Caki2 (cell line): ENCODE measurements around the gene RTN4. TPM values are rescaled to one million over a fixed set of nuclear protein-coding genes. Genes with fewer than 3 reads are reported as not detected.
"Not testable (repeated sequence)": the region's sequence is repeated elsewhere in the genome, so short reads cannot be mapped to it uniquely, and the experiment has no call there.

Experiments
- DNase-seq: peaks from one replicate; pipeline ENCODE4 v3.0.0-alpha.2; 2015; ENCODE audit warnings: low read depth
- in situ Hi-C: cut with HindIII; loops from 2 replicates; pipeline ENCODE4 v1.10.0; 2016; ENCODE audit warnings: low sequenced_read_pairs, low pct_unique_long_range_greater_than_20kb, mixed read lengths
- total RNA-seq: library from RNA; depleted of rRNA; stranded (reverse); fragments of >200 nt; shearing (Covaris generic); gene quantifications from 2 replicates; pipeline ENCODE4 v1.2.3, GENCODE V29; 2014; ENCODE audit warnings: low replicate concordance

Gene RTN4
- total RNA-seq, 1 experiment from 2014 or later, result 231 TPM

GRCh38 chr2:54995553-54995952, 54.7 kb downstream of the RTN4 start:
- in situ Hi-C loops, result no loop called here
- DNase-seq, result no peak

- in situ Hi-C loops, DNase-seq: not testable (repeated sequence)
Observed at GRCh38 chr2:54990694-54991093, 59.6 kb downstream of the RTN4 start.

- DNase-seq, result no peak
- in situ Hi-C loops, result no loop called here
Observed at GRCh38 chr2:54988612-54989011, 61.6 kb downstream of the RTN4 start.

GRCh38 chr2:54986264-54986663, 64.0 kb downstream of the RTN4 start:
- no peak for DNase-seq
- in situ Hi-C loops, result no loop called here

- in situ Hi-C loops, result no loop called here
- no peak for DNase-seq
Observed at GRCh38 chr2:54984476-54984875, 65.8 kb downstream of the RTN4 start.

GRCh38 chr2:54983345-54984220, 66.7 kb downstream of the RTN4 start:
- in situ Hi-C loops, result no loop called here

GRCh38 chr2:54981385-54981784, 68.9 kb downstream of the RTN4 start:
- no peak for DNase-seq

More at GRCh38 chr2:54983345-54984220, 66.7 kb downstream of the RTN4 start:
- no peak for DNase-seq

GRCh38 chr2:54979321-54980044, 70.8 kb downstream of the RTN4 start:
- in situ Hi-C loops, result no loop called here
- DNase-seq, result no peak

More at GRCh38 chr2:54981385-54981784, 68.9 kb downstream of the RTN4 start:
- in situ Hi-C loops, result no loop called here

- in situ Hi-C loops, result no loop called here
- no peak for DNase-seq
Observed at GRCh38 chr2:54977149-54977548, 73.1 kb downstream of the RTN4 start.

- in situ Hi-C loops, result no loop called here
- DNase-seq, result no peak
Observed at GRCh38 chr2:54975598-54976492, 74.4 kb downstream of the RTN4 start.

GRCh38 chr2:54975175-54975574, 75.1 kb downstream of the RTN4 start:
- in situ Hi-C loops, result no loop called here
- DNase-seq, result no peak

GRCh38 chr2:54969940-54970338, 80.3 kb downstream of the RTN4 start:
- in situ Hi-C loops, result no loop called here
- DNase-seq, result no peak

GRCh38 chr2:54969295-54969939, 80.8 kb downstream of the RTN4 start:
- in situ Hi-C loops, result no loop called here
- no peak for DNase-seq

GRCh38 chr2:54968561-54969218, 81.6 kb downstream of the RTN4 start:
- DNase-seq, result no peak
- in situ Hi-C loops, result no loop called here

- in situ Hi-C loops, result no loop called here
- no peak for DNase-seq
Observed at GRCh38 chr2:54967759-54968365, 82.4 kb downstream of the RTN4 start.

- in situ Hi-C loops, result no loop called here
- DNase-seq, result no peak
Observed at GRCh38 chr2:54967269-54967668, 83.0 kb downstream of the RTN4 start.

- in situ Hi-C loops, result no loop called here
- no peak for DNase-seq
Observed at GRCh38 chr2:54966837-54967236, 83.4 kb downstream of the RTN4 start.
